Astrocyte of the cerebellum (primary cell): ENCODE measurements around the gene LYPD4.

Experiments used
- DNase-seq: peaks from one replicate; pipeline ENCODE4 v3.0.0-alpha.2; 2011; ENCODE audit warnings: low read depth
- H3K4me3 ChIP-seq: 2 replicates; pipeline ENCODE4 v1.5.1; 2011; ENCODE audit warnings: mild to moderate bottlenecking, low read depth, low read length, moderate library complexity
- in situ Hi-C: cut with HindIII; loops from 2 replicates; pipeline ENCODE4 v1.10.0; 2017; ENCODE audit warnings: low sequenced_read_pairs
- TF ChIP-seq, protein P1 (sequence below): IDR thresholded peaks from 2 replicates; pipeline ENCODE4 v1.5.1; 2012; ENCODE audit warnings: low read length, low read depth, moderate library complexity, mild to moderate bottlenecking; ENCODE audit errors: missing control alignments

Gene LYPD4

DNA sequence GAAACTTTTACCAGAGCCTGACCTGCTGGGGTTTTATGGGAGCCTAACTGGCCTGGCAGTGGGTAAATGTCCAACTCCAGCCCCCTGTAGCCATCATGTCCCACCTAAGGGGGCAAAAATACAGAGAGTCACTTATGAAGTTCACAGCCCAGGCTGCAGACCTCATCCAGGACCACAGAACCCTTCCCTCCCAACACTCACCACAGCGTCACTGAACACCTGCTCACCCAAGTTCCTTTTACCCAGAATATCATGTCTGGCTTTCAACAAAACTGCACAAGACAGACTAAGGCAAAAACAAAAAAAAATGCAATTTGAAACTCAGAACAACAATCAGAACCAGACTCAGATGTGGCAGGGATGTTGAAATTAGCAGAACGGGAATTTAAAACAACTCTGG lies 41.7 kb downstream of the LYPD4 start:
- no peak overlapping the region for H3K4me3 ChIP-seq
- in situ Hi-C loops: no loop called here
- TF ChIP-seq, protein P1, sequence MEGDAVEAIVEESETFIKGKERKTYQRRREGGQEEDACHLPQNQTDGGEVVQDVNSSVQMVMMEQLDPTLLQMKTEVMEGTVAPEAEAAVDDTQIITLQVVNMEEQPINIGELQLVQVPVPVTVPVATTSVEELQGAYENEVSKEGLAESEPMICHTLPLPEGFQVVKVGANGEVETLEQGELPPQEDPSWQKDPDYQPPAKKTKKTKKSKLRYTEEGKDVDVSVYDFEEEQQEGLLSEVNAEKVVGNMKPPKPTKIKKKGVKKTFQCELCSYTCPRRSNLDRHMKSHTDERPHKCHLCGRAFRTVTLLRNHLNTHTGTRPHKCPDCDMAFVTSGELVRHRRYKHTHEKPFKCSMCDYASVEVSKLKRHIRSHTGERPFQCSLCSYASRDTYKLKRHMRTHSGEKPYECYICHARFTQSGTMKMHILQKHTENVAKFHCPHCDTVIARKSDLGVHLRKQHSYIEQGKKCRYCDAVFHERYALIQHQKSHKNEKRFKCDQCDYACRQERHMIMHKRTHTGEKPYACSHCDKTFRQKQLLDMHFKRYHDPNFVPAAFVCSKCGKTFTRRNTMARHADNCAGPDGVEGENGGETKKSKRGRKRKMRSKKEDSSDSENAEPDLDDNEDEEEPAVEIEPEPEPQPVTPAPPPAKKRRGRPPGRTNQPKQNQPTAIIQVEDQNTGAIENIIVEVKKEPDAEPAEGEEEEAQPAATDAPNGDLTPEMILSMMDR: no peak
- DNase-seq: no peak

DNA sequence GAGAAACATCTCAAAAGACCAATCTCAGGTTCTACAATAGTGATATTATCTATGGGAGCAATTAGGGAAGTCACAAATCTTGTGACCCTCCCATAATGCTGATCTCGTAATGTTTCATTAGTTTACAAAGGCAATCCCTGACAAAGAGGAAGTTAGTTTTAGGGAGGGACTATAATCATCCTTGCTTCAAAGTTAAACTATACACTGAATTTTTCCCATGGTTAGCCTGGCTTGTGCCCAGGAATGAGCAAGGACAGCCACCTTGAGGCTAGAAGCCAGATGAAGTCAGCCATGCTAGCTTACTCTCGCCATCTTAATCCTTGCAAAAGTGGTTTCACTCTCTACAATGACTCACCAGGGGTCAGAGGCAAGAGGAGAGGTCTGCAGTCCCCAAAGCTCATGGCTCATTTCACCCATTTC lies 42.7 kb downstream of the LYPD4 start:
- in situ Hi-C loops: no loop called here
- no peak overlapping the region for H3K4me3 ChIP-seq

DNA sequence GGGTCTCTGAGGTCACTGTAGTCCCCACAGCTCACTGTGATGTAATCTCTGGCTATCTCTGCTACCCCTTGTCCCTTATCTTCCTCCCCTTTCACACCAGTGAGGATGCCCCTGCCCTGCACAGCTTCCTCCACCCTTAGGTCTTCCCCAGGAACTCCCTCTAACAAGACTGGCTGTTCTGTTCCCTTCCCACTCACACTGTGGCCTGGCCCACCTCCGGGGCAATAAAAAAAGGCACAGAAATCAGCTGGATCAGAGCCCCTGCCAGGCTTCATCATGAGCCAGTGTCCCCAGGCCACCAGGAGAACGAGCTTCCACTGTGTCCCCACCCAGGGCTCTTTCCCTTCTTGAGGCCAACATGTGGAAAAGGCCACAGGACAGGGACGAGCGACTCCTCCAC lies 43.5 kb downstream of the LYPD4 start:
- H3K4me3 ChIP-seq: no peak overlapping the region

More for the DNA sequence above, 42.7 kb downstream of the LYPD4 start:
- TF ChIP-seq, protein P1: no peak
- no peak for DNase-seq

DNA sequence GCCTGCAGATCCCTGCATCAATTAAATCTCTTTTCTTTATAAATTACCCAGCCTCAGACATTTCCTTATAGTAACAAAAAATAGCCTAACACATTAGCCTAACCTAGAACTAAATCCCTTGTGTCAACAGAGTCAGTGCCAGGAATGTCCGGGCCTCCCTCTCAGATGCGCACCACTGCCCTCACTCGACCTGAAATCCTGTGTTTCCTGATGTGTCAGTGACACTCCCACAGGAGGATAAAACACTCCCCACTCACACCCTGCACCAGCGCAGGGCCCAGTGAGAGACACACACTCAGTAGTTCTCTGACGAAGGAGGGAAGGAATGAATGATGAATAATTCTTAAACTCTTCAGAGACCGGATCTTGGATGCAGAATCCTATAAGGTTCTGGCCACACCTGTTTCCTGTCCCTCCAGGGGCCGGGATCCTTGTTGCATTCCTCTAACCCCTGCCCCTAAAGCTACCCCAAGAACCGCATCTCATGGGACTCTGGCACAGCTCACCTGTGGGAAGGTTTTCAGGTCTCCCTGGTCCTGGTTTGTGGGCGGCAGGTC lies 45.0 kb downstream of the LYPD4 start:
- no peak for DNase-seq

More for the DNA sequence above, 43.5 kb downstream of the LYPD4 start:
- no peak for DNase-seq
- TF ChIP-seq, protein P1: no peak
- in situ Hi-C loops: no loop called here

DNA sequence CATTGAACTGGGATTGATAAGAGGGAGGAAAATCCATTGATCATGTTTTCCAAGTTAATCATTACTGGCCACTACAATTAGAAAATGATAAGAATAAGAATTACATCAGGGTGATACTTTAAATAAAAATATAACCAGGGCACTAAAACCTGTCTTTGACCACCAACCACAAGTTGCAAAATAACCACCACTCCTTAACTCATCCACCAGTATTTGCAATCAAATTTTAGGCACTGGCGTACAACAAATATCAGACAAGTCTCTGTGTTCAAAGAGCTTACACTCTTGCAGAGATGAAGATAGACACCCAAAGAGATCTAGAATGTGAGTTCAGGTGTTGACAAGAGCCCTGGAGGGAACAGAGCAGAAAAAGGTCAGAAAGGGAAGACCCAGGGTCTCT lies 47.6 kb downstream of the LYPD4 start:
- no peak overlapping the region for H3K4me3 ChIP-seq
- TF ChIP-seq, protein P1: no peak
- DNase-seq: no peak
- in situ Hi-C loops: no loop called here

More for the DNA sequence above, 45.0 kb downstream of the LYPD4 start:
- TF ChIP-seq, protein P1: no peak
- H3K4me3 ChIP-seq: no peak overlapping the region
- in situ Hi-C loops: no loop called here

DNA sequence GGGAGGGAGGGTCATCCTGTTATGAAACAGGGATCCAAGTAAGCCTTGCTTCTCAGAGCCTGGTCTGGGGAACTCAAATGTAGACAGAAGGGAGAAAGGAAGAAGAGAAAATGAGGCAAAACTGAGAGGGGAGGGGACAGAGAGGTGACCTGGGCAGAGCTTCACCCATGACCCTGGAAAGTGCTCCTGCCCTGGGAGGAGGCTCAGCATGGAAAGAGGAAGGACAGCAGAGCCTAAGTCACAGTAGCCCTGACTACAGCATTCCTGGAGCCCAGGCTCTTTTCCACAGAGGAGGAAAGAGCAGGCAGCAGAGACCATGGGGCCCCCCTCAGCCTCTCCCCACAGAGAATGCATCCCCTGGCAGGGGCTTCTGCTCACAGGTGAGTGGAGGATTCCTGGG lies 48.1 kb downstream of the LYPD4 start, which contains the start of gene CEACAM3:
Gene CEACAM3, plus strand, starts transcription at position 226 of the 400 bp plus-strand sequence. Its CDS starts 91 bp downstream, at position 317.
- no peak for DNase-seq
- TF ChIP-seq, protein P1: no peak
- H3K4me3 ChIP-seq: no peak within 1 kb of the TSS
- in situ Hi-C loops: no loop called here
